T-helper 1 cell treated with Interleukin-12 subunit alpha and Interleukin-12 subunit beta and Interleukin-4 antibody, amounts not matched to agents 30 ng/mL and 1 ng/mL, for 36 hours (primary cell): ENCODE measurements around the gene GJD3. TPM values are rescaled to one million over a fixed set of nuclear protein-coding genes. Genes with fewer than 3 reads are reported as not detected.
"Not testable (repeated sequence)": the region's sequence is repeated elsewhere in the genome, so short reads cannot be mapped to it uniquely, and the experiment has no call there.

Experiments used
- intact Hi-C: fragments of 100-400 bp; cut with micrococcal nuclease; formaldehyde crosslinking; loops from one replicate; pipeline ENCODE4 v1.15.1; 2024
- total RNA-seq: library from RNA; stranded (reverse); gene quantifications from 2 replicates; pipeline ENCODE4 v1.2.3, GENCODE V29; 2022

The GJD3 gene
- total RNA-seq, 1 donor from 2014 or later: not detected

GRCh38 chr17:40369923-40370322 is 5.4 kb upstream of the GJD3 start:
- intact Hi-C loops: no loop called here

- intact Hi-C loops: not testable (repeated sequence)
Observed at GRCh38 chr17:40367728-40368127, 3.2 kb upstream of the GJD3 start.

GRCh38 chr17:40366861-40367518 is 2.5 kb upstream of the GJD3 start:
- intact Hi-C loops: no loop called here

GRCh38 chr17:40366076-40366860 is 1.7 kb upstream of the GJD3 start:
- intact Hi-C loops: no loop called here

- intact Hi-C loops: no loop called here
Observed at GRCh38 chr17:40364906-40365305, 369 bp upstream of the GJD3 start.

GRCh38 chr17:40363111-40363827 is 1.3 kb downstream of the GJD3 start:
- intact Hi-C loops: no loop called here

- intact Hi-C loops: loop anchor here (1.0 kb wide), 4 partner anchors 53 to 258 kb away; no protein-coding TSS in a partner anchor
Observed at GRCh38 chr17:40362696-40363110, 1.8 kb downstream of the GJD3 start.

- intact Hi-C loops: loop anchor here (1.0 kb wide), 4 partner anchors 53 to 258 kb away; no protein-coding TSS in a partner anchor
Observed at GRCh38 chr17:40361925-40362695, 2.4 kb downstream of the GJD3 start.

- intact Hi-C loops: no loop called here
Observed at GRCh38 chr17:40361063-40361924, 3.2 kb downstream of the GJD3 start.

- intact Hi-C loops: no loop called here
Observed at GRCh38 chr17:40360091-40360490, 4.4 kb downstream of the GJD3 start.

GRCh38 chr17:40358323-40359038 is 6.1 kb downstream of the GJD3 start:
- intact Hi-C loops: loop anchor here (1.0 to 5.0 kb wide), 9 partner anchors 57 to 1309 kb away; no protein-coding TSS in a partner anchor

GRCh38 chr17:40356990-40357881 is 7.3 kb downstream of the GJD3 start:
- intact Hi-C loops: loop anchor here (5.0 kb wide), 4 partner anchors 345 to 1310 kb away; no protein-coding TSS in a partner anchor

GRCh38 chr17:40355804-40356758 is 8.5 kb downstream of the GJD3 start:
- intact Hi-C loops: loop anchor here (1.0 to 5.0 kb wide), 7 partner anchors 38 to 1311 kb away; no protein-coding TSS in a partner anchor

- intact Hi-C loops: loop anchor here (1.0 to 5.0 kb wide), 7 partner anchors 37 to 1312 kb away; no protein-coding TSS in a partner anchor
Observed at GRCh38 chr17:40355123-40355803, 9.3 kb downstream of the GJD3 start.

GRCh38 chr17:40354221-40355122 is 10.1 kb downstream of the GJD3 start:
- intact Hi-C loops: loop anchor here (1.0 to 5.0 kb wide), 7 partner anchors 36 to 1313 kb away; no protein-coding TSS in a partner anchor
